Measurements from ENCODE around the gene EDN3.

Gene EDN3

DNA sequence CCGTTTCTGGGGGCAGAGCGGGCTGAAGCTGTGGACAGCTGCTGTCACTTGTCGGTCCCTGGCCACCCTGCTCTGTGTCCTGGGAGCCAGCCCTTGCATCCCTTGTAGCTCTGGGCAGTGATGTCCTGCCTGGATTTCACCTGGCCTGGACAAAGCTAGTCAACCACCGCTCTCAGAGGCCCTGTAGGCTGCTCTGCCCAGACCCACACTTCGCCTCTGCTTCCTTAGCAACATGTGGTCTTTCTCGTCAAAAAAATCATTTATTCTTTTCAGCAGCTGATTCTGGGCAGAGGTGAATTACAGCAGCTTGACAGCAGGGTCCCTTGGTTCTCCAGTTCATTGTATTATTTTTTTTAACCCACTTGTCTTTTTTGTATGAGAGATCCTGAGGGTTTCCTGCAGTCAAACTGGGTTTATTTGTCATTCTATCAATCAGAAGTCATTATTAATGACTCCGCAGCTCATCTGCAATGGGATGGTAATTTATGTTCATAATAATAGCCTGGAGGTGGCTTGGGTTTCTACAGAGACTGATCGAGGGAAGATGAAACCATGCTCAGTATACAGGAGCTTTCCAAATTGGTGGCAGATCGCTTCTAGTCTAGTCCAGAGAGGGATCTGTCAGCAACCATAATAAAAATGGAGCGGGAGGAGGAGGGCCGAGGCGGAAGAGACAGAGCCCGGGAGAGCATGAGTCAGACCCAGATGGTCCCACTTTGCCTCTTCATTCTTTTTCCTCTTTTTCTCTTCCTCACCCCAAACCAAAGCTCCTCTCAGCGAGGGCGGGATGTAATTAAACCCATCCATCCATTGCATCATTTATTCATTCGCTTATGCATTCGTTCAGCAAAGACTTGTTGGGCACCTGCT lies 22.4 kb downstream of the EDN3 start:
- Histone ChIP-seq H3K4me1 (ENCODE audit: control insufficient read depth, insufficient read depth, low read length) (no peaks in the 10 kb centered on the region), H3K27ac (ENCODE audit: extremely low read depth, low read depth, low read length) (no peak overlapping the region), H3K9me3 (ENCODE audit: control insufficient read depth, insufficient read depth, low read depth, low read length) (no peaks in the 10 kb centered on the region), H3K36me3 (ENCODE audit: control insufficient read depth in 2 of 2, insufficient read depth in 1 of 2, low read length in 2 of 2) (no peaks in the 10 kb centered on the region), H3K4me3 (ENCODE audit: low read depth, low read length) (no peak overlapping the region)
- POLR2A ChIA-PET: no interaction called here
- CTCF ChIA-PET: no interaction called here
- TF ChIP-seq ZSCAN16 (tag by site-specific recombination; IDR thresholded peaks at IDR 0.05): no peak
- TF ChIP-seq, protein P1, sequence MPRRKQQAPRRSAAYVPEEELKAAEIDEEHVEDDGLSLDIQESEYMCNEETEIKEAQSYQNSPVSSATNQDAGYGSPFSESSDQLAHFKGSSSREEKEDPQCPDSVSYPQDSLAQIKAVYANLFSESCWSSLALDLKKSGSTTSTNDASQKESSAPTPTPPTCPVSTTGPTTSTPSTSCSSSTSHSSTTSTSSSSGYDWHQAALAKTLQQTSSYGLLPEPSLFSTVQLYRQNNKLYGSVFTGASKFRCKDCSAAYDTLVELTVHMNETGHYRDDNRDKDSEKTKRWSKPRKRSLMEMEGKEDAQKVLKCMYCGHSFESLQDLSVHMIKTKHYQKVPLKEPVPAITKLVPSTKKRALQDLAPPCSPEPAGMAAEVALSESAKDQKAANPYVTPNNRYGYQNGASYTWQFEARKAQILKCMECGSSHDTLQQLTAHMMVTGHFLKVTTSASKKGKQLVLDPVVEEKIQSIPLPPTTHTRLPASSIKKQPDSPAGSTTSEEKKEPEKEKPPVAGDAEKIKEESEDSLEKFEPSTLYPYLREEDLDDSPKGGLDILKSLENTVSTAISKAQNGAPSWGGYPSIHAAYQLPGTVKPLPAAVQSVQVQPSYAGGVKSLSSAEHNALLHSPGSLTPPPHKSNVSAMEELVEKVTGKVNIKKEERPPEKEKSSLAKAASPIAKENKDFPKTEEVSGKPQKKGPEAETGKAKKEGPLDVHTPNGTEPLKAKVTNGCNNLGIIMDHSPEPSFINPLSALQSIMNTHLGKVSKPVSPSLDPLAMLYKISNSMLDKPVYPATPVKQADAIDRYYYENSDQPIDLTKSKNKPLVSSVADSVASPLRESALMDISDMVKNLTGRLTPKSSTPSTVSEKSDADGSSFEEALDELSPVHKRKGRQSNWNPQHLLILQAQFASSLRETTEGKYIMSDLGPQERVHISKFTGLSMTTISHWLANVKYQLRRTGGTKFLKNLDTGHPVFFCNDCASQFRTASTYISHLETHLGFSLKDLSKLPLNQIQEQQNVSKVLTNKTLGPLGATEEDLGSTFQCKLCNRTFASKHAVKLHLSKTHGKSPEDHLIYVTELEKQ (tag by site-specific recombination; IDR thresholded peaks at IDR 0.05; ENCODE audit: borderline replicate concordance): no peak

DNA sequence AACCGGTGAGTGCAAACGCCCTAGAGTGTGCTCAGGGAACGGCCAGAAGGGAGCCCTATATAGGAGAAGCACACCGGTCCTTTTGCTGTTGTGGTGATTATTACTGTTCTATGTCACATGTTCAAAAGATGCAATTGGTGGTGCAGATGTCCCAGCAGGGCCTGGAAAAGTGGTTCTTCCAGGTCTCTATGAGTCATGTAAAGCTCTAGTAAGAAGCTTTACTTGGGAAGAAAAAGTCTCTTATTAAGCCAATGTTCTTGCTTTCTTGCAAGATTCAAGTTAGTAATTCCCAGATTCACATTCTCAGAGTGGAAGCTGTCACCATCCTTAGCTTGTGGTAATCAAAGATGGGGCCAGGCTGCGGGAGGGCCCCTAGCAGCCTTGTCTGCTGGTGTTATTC lies 23.3 kb downstream of the EDN3 start:
- H3K27ac ChIP-seq (ENCODE audit: extremely low read depth, low read depth, low read length): no peak overlapping the region
- ChIA-PET CTCF (no interaction called here), POLR2A (no interaction called here)
- TF ChIP-seq ZNF146 (tag by site-specific recombination; IDR thresholded peaks at IDR 0.05): no peak
- TF ChIP-seq, protein P2, sequence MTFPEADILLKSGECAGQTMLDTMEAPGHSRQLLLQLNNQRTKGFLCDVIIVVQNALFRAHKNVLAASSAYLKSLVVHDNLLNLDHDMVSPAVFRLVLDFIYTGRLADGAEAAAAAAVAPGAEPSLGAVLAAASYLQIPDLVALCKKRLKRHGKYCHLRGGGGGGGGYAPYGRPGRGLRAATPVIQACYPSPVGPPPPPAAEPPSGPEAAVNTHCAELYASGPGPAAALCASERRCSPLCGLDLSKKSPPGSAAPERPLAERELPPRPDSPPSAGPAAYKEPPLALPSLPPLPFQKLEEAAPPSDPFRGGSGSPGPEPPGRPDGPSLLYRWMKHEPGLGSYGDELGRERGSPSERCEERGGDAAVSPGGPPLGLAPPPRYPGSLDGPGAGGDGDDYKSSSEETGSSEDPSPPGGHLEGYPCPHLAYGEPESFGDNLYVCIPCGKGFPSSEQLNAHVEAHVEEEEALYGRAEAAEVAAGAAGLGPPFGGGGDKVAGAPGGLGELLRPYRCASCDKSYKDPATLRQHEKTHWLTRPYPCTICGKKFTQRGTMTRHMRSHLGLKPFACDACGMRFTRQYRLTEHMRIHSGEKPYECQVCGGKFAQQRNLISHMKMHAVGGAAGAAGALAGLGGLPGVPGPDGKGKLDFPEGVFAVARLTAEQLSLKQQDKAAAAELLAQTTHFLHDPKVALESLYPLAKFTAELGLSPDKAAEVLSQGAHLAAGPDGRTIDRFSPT (tag by site-specific recombination; IDR thresholded peaks at IDR 0.05): no peak
- no peak for TF ChIP-seq GLI4 (tag by site-specific recombination; IDR thresholded peaks at IDR 0.05)
- no peak for TF ChIP-seq ZNF248 (tag by site-specific recombination; IDR thresholded peaks at IDR 0.05)
- TF ChIP-seq, protein P3, sequence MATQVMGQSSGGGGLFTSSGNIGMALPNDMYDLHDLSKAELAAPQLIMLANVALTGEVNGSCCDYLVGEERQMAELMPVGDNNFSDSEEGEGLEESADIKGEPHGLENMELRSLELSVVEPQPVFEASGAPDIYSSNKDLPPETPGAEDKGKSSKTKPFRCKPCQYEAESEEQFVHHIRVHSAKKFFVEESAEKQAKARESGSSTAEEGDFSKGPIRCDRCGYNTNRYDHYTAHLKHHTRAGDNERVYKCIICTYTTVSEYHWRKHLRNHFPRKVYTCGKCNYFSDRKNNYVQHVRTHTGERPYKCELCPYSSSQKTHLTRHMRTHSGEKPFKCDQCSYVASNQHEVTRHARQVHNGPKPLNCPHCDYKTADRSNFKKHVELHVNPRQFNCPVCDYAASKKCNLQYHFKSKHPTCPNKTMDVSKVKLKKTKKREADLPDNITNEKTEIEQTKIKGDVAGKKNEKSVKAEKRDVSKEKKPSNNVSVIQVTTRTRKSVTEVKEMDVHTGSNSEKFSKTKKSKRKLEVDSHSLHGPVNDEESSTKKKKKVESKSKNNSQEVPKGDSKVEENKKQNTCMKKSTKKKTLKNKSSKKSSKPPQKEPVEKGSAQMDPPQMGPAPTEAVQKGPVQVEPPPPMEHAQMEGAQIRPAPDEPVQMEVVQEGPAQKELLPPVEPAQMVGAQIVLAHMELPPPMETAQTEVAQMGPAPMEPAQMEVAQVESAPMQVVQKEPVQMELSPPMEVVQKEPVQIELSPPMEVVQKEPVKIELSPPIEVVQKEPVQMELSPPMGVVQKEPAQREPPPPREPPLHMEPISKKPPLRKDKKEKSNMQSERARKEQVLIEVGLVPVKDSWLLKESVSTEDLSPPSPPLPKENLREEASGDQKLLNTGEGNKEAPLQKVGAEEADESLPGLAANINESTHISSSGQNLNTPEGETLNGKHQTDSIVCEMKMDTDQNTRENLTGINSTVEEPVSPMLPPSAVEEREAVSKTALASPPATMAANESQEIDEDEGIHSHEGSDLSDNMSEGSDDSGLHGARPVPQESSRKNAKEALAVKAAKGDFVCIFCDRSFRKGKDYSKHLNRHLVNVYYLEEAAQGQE (tag by site-specific recombination; IDR thresholded peaks at IDR 0.05): no peak
- TF ChIP-seq, protein P1 (tag by site-specific recombination; IDR thresholded peaks at IDR 0.05; ENCODE audit: borderline replicate concordance): no peak
- TF ChIP-seq, protein P4, sequence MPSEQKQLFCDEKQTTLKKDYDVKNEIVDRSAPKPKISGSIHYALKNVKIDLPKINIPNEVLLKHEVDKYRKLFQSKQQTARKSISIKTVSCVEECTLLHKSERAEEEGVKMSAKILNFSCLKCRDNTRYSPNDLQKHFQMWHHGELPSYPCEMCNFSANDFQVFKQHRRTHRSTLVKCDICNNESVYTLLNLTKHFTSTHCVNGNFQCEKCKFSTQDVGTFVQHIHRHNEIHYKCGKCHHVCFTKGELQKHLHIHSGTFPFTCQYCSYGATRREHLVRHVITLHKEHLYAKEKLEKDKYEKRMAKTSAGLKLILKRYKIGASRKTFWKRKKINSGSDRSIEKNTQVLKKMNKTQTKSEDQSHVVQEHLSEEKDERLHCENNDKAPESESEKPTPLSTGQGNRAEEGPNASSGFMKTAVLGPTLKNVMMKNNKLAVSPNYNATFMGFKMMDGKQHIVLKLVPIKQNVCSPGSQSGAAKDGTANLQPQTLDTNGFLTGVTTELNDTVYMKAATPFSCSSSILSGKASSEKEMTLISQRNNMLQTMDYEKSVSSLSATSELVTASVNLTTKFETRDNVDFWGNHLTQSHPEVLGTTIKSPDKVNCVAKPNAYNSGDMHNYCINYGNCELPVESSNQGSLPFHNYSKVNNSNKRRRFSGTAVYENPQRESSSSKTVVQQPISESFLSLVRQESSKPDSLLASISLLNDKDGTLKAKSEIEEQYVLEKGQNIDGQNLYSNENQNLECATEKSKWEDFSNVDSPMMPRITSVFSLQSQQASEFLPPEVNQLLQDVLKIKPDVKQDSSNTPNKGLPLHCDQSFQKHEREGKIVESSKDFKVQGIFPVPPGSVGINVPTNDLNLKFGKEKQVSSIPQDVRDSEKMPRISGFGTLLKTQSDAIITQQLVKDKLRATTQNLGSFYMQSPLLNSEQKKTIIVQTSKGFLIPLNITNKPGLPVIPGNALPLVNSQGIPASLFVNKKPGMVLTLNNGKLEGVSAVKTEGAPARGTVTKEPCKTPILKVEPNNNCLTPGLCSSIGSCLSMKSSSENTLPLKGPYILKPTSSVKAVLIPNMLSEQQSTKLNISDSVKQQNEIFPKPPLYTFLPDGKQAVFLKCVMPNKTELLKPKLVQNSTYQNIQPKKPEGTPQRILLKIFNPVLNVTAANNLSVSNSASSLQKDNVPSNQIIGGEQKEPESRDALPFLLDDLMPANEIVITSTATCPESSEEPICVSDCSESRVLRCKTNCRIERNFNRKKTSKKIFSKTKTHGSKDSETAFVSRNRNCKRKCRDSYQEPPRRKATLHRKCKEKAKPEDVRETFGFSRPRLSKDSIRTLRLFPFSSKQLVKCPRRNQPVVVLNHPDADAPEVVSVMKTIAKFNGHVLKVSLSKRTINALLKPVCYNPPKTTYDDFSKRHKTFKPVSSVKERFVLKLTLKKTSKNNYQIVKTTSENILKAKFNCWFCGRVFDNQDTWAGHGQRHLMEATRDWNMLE (tag by site-specific recombination; conservative IDR thresholded peaks at IDR 0.05; ENCODE audit: low read depth): no peak
- TF ChIP-seq GLI2 (tag by site-specific recombination; IDR thresholded peaks at IDR 0.05; ENCODE audit: borderline replicate concordance, low read depth): no peak
- no peak for TF ChIP-seq ZNF660 (tag by site-specific recombination; IDR thresholded peaks at IDR 0.05)
- TF ChIP-seq ZNF747 (tag by site-specific recombination; IDR thresholded peaks at IDR 0.05): no peak
- no peak for TF ChIP-seq MYNN (tag by site-specific recombination; IDR thresholded peaks at IDR 0.05; ENCODE audit: borderline replicate concordance)
- TF ChIP-seq ZBTB8A (tag by site-specific recombination; IDR thresholded peaks at IDR 0.05): no peak
- no peak for TF ChIP-seq TRIM28 (IDR thresholded peaks at IDR 0.05; ENCODE audit: borderline replicate concordance, low read length)
- TF ChIP-seq ZNF169 (tag by site-specific recombination; IDR thresholded peaks at IDR 0.05): no peak

More for the DNA sequence above, 23.3 kb downstream of the EDN3 start:
- H3K36me3 ChIP-seq (ENCODE audit: control insufficient read depth in 2 of 2, insufficient read depth in 1 of 2, low read length in 2 of 2): no peaks in the 10 kb centered on the region
- no peaks in the 10 kb centered on the region for H3K9me3 ChIP-seq (ENCODE audit: control insufficient read depth, insufficient read depth, low read depth, low read length)
- H3K4me3 ChIP-seq (ENCODE audit: low read depth, low read length): no peak overlapping the region
- H3K4me1 ChIP-seq (ENCODE audit: control insufficient read depth, insufficient read depth, low read length): no peaks in the 10 kb centered on the region

Data from HEK293 (cell line).